Stimulated activated CD4-positive, alpha-beta T cell treated with anti-CD3 and anti-CD28 coated beads, Interleukin-15, amount 100 ng/mL, for 48 hours (primary cell): Measurements from ENCODE around the gene ELMO2.

Experiments
- DNase-seq, 2 donors: peaks; one replicate each; pipeline ENCODE4 v3.0.0-alpha.2; 2020; ENCODE audit warnings: low read depth in 2 of 2

Gene ELMO2

DNA sequence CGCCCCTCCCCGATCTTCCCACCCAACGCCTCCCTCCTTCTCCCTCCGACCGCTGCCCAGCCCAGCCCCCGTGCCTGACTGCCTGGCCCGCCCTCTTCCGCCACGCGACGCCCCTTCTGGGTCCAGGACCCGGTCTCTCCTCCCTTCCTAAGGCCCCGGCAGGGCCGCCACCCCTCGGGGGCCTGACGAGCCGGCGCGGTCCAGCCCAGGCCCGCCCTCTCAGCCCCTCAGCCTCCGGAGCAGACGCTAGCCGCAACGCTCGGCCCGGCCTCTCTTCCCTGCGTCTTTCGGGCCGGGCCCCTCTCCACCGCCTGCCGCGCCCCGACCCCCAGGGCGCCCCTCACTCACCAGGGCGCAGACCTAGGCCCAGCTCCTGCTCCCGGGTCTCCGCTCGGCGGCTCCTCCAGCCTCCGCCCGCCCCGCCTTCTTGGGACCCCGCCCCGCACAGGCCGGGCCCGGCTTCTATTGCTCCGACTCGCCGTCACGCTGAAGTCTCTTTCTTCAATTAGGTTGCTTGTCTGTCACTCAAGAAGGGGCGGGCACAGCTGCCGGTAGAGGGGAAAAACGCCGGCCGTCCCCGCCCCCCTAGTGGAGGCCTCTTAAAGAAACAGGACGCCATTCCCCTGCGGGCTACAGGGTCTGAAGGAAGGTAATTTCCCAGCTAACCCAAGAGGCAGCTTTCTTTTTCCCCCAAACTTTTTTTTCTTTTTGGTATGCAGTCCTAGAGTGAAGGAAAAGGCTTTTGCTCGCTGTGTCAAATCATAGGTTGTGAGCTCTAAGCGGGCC lies at the start of gene ELMO2:
ELMO2 (minus strand) TSS at position 416 of the 786 bp plus-strand sequence. CDS start 12,133 bp downstream, outside the sequence.
- peak; percentile 93 to 94 for DNase-seq

DNA sequence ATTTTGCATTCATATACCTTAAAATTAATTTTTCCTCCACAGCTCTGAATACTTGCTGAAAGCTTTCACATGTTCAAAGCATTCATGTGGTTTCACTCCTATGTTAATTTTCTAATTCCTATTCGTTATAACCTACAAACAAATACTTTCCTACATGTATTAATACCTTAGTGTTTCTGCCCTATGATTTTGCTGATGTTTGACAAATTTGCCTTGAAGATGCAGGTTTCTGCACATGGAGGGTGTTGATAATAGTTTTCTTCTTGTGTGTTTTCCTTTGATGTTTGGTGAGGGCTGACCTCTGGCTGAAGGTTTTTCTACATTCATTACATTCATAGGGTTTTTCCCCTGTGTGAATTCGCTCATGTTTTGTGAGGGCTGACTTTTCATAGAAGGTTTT lies 49.3 kb upstream of the ELMO2 start:
- DNase-seq = no peak

- DNase-seq = no peak
These were observed 40.4 kb upstream of the ELMO2 start for GRCh38 chr20:46446851-46447250.

GRCh38 chr20:46439837-46440236 lies 33.4 kb upstream of the ELMO2 start:
- no peak for DNase-seq

DNA sequence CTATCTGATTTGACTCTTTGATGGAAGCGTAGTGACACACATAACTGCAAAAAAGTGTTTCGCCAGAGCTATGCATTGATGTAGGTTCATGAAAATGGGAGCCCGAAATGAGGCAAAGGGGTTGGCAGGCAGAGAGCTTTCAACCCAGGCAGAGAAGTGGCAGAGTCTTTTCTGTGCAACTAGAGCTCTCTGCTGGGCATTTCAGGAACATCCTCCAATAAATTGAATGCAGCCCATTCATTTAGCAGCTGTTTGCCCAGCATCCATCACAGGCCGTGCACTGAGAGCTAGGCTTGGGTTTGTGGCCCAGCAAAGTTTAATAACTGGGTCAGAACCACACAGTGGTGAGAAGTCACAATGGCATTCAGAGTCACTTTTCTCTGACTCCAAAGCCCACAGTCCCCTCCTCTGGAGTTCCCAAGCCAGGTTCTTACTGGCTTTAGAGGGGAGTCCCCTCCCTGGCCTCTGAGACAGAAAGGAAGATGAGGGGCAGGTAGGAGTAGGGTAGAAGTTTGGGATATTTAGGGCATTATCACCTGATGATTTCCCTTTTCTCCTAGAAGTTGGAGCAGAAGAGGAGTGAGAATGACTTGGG lies 31.8 kb upstream of the ELMO2 start:
- no peak for DNase-seq

DNA sequence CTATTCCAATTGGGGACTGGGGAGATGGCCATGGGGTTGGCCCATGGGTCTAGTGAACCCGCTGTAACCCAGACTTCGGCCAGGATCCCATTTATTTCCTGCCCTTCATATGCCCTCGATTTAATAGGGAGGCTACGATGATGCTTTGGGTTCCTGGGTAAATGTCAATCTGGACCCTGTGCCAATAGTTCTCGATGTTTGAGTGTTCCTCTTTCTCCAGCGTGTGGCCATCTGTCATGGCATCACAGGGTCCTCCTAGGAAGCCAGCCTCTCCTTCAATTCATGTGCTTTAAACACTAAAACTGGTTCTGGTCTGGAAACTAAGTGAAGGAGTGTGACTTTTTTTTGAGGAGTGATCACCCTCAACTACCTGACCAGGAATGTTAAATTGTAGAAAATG lies 28.7 kb upstream of the ELMO2 start:
- no peak for DNase-seq

GRCh38 chr20:46434597-46434996 lies 28.2 kb upstream of the ELMO2 start:
- DNase-seq = no peak

DNA sequence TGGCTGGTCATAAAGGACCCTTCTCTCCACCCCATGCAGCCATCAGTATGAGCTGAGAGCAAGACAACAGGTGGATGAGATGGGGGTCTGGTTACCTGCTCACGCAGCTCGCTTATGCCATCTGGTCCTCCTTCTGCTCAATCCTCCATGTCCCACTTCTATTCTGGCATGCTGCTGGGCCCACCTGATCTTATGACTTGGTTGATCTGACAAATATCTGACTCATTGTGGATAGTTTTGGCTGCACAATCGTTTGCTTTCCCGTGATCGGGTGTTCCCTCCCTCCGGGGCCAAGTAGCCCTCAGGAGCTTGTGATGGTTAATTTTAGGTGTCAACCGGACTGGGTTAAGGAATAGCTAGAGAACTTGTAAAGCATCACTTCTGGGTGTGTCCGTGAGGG lies 26.6 kb upstream of the ELMO2 start:
- DNase-seq = no peak

GRCh38 chr20:46430921-46431712 lies 24.7 kb upstream of the ELMO2 start:
- no peak for DNase-seq

DNA sequence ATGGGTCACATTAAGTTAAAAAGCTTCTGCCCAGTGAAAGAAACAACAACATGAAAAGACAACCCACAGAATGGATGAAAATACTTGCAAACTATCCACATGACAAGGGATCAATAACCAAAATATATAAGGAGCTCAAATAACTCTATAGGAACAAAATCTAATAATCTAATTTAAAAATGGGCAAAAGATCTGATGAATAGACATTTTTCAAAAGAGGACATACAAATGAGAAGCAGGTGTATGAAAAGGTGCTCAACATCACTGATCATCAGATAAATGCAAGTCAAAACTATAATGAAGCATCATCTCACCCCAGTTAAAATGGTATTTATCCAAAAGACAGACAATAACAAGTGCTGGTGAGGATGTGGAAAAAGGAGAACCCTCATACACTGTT lies 21.0 kb upstream of the ELMO2 start:
- no peak for DNase-seq

DNA sequence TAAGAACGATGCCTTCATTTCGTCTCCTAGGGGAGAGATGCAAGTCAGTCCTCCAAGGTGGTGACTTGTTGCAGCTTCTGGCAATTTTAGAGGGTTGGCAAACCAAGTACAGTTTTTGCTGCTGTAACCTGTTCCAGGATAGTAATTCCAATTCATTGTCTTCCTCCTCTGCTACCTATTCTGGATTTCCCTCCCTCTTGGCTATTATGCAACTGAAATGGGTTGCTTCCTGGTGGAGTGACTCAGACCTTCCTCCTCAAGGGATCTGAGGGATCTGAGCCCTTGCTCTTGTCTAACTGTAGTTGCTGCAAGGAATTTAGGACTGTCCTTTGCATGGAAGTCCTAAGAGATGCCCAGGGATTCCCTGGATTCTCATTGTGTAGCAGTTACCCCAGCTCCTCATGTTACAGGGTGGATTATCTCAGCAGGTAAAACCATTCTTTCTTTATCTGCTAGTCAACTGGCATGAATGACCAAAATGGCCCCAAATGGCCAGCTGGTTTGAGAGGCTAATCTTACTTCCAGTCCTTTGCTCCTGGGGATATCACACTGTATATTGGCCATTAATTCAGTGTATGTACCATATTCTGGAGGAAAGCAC lies 17.6 kb upstream of the ELMO2 start:
- DNase-seq = no peak

GRCh38 chr20:46423342-46423741 lies 16.9 kb upstream of the ELMO2 start:
- no peak for DNase-seq

DNA sequence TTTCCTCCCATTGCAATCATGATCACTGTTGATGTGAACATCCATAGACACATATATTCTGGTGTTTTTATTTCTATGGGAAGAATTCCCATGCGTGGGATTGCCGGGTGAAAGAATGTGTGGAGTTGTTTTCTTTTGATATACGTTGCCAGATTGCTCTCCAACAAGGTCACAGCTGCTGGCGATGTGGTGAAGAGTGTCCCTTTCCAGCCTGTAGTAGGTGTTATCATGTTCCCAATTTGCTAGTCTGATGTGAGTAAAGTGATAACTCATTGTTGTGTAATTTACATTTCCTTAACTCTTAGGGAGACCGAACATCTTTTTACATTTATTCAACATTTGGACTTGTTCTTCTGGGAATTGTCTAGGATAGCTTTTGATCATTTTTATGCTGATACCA lies 14.5 kb upstream of the ELMO2 start:
- DNase-seq = no peak

- DNase-seq = no peak
These were observed 13.5 kb upstream of the ELMO2 start for GRCh38 chr20:46419882-46420281.

- DNase-seq = no peak
These were observed 10.4 kb upstream of the ELMO2 start for GRCh38 chr20:46416839-46417238.

DNA sequence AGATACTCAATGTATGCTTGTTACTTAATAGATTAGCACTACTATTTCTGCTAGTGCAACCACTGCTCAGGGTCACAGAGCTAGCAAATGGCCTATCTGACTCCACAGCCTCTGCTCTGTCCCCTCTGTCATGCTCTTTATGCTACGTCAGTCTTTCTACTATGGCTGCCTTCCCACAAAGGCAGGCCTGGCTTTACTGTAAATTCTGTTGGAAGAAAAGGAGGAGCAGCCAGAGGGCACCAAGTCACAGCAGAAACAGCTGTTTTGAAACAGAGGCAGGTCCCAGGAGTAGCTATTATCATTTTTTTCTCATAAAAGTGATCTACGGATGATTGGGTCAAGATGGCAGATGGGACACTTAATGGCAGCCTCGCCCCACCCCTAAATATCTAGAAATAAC lies 10.0 kb upstream of the ELMO2 start:
- DNase-seq = no peak

GRCh38 chr20:46415773-46416172 lies 9.4 kb upstream of the ELMO2 start:
- DNase-seq = no peak

- DNase-seq = no peak
These were observed 8.2 kb upstream of the ELMO2 start for GRCh38 chr20:46414608-46415007.

DNA sequence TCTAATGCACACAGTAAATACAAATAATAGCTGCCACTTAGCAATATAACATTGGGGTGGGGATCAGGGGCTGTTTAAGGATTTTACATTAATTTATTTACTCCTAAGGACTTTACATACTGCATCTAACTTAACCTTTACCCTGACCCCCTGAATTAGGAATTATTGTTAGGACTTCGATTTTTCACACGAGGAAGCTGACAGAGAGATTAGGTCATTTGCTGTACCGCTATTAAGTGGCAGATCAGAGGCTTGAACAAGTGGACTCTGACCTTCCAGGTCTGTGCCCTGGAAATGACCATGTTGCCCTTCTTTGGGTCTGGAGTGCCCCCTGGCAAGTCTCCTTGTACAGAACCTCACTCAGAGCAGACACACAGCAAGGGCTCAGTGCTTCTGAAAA lies 5.2 kb upstream of the ELMO2 start:
- DNase-seq = no peak

- no peak for DNase-seq
These were observed 1.9 kb upstream of the ELMO2 start for GRCh38 chr20:46408281-46408731.

- DNase-seq = no peak
These were observed 1.2 kb upstream of the ELMO2 start for GRCh38 chr20:46407671-46407996.

DNA sequence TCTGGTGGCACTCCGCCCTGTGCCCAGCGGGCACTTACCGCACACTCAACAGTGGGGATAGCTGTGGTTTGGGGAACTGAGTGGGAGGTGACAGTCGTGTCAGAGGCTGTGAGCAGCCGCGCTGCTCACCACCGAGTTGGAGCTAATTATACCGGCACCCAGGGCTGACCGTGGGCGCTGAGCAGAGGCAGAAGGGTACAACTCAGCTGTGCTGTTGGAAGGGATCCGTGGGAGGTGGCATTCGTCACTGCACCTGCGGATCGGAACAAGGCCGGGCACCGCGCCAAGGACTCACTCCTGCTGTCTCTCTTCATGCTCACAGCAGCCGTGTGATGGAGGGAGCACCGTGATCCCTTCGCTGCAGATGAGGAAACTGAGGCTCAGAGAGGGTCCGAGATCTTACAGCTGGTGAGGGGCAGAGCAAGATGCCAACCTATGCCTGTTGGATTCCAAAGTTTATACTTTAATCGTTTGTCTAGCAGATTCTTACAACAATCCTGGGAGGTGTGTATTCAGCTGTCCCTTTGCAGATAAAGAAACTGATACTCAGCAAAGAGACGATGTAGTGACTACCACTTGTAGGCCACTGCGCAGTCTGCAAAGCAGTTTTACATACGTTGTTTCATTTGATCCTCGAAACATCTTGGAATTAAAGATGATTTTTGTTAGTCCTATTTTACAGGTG lies 713 bp upstream of the ELMO2 start:
- DNase-seq = peak; percentile 87 to 88
